Subcutaneous abdominal adipose tissue (tissue), 5 donors: ENCODE measurements around the gene PUS7.
A peak's percentile ranks its signal among the peaks of the same experiment; 100 is the strongest.

Experiments
- H3K27ac ChIP-seq: one replicate; pipeline ENCODE4 v1.7.0; 2013; ENCODE audit warnings: low read depth, mild to moderate bottlenecking, inconsistent platforms, low read length, moderate library complexity
- H3K27me3 ChIP-seq, 5 donors: one replicate each; pipeline ENCODE4 v1.7.0; 2013; ENCODE audit warnings: low read length in 5 of 5, inconsistent platforms in 1 of 5; ENCODE audit not compliant: control insufficient read depth in 5 of 5, insufficient read depth in 4 of 5
- H3K36me3 ChIP-seq, 5 donors: one replicate each; pipeline ENCODE4 v1.7.0; 2013; ENCODE audit warnings: low read length in 5 of 5; ENCODE audit not compliant: control insufficient read depth in 5 of 5, insufficient read depth in 5 of 5
- H3K4me1 ChIP-seq, 5 donors: one replicate each; pipeline ENCODE4 v1.7.0; 2013; ENCODE audit warnings: low read length in 5 of 5, mild to moderate bottlenecking in 3 of 5, moderate library complexity in 1 of 5; ENCODE audit not compliant: control insufficient read depth in 5 of 5, insufficient read depth in 5 of 5
- H3K4me3 ChIP-seq, 5 donors: one replicate each; pipeline ENCODE4 v1.7.0; 2013; ENCODE audit warnings: low read length in 5 of 5, low read depth in 1 of 5
- H3K9ac ChIP-seq, 5 donors: one replicate each; pipeline ENCODE4 v1.7.0; 2013; ENCODE audit warnings: low read length in 5 of 5, mild to moderate bottlenecking in 4 of 5, moderate library complexity in 3 of 5
- H3K9me3 ChIP-seq, 5 donors: one replicate each; pipeline ENCODE4 v1.7.0; 2013; ENCODE audit warnings: low read length in 5 of 5; ENCODE audit not compliant: control insufficient read depth in 5 of 5
- donor health status: healthy.
- donor health status: healthy.
- donor health status: healthy.
- donor health status: healthy.
- donor health status: healthy.

The PUS7 gene, protein sequence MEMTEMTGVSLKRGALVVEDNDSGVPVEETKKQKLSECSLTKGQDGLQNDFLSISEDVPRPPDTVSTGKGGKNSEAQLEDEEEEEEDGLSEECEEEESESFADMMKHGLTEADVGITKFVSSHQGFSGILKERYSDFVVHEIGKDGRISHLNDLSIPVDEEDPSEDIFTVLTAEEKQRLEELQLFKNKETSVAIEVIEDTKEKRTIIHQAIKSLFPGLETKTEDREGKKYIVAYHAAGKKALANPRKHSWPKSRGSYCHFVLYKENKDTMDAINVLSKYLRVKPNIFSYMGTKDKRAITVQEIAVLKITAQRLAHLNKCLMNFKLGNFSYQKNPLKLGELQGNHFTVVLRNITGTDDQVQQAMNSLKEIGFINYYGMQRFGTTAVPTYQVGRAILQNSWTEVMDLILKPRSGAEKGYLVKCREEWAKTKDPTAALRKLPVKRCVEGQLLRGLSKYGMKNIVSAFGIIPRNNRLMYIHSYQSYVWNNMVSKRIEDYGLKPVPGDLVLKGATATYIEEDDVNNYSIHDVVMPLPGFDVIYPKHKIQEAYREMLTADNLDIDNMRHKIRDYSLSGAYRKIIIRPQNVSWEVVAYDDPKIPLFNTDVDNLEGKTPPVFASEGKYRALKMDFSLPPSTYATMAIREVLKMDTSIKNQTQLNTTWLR

DNA sequence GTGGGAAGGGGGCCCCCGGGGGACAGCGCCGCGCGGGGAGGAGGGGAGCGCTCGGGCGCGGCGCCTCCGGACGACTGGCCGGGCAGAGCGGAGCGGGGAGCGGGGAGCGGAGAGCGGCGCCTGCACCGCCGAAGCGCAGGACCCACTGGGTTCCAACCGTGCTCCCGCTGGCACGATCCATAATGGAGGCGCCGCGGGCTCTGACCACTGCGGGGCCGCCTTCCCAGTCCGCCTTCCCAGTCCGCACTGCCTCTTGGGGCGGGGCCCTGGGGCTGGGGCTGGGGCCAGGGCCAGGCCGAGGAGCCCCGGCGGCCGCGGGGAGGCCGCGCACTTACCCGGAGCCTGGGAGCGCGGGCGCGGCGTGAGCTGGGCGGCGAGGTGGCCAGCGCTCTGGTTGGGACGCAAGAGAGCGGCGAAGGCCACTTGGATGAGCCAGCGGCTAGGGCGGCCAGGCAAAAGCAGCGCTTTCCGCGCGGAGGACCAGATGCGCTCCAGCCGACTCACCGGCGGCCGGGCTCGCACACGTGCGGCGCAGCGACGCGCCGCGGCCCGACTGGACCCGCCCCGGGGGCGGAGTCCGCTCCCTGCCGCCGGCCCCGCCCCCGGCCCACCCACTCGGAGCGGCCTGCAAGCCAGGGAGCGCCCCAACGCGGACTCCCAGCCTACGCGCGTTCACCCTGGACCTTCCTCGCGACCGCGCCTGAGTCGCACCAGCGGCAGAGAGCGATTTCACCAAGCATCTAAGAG, at the start of gene PUS7:
Gene PUS7, minus strand, starts transcription at position 555 of the 747 bp plus-strand sequence. CDS start 13,759 bp downstream, outside the sequence.
- Histone ChIP-seq H3K4me1 (peaks cover 0 to 16% (median 14%) of the 10 kb centered on the region in 5 donors), H3K9ac (peak within 1 kb of the TSS in 4 of 5 donors; percentile 71 to 88 (median 80)), H3K27me3 (no peaks in the 10 kb centered on the region), H3K9me3 (no peaks in the 10 kb centered on the region), H3K27ac (peak within 1 kb of the TSS; percentile 84), H3K36me3 (peaks cover 0 to 2% (median 0%) of the 10 kb centered on the region in 5 donors), H3K4me3 (peak within 1 kb of the TSS; percentile 68 to 87 (median 82))

GRCh38 chr7:105567821-105568220, 45.8 kb upstream of the PUS7 start:
- no peak overlapping the region for H3K4me3 ChIP-seq
- no peak overlapping the region for H3K9ac ChIP-seq
- H3K36me3 ChIP-seq = peaks cover 20 to 60% (median 38%) of the 10 kb centered on the region in 5 donors
- no peaks in the 10 kb centered on the region for H3K9me3 ChIP-seq
- H3K4me1 ChIP-seq = peaks cover 0 to 5% (median 3%) of the 10 kb centered on the region in 5 donors
- no peaks in the 10 kb centered on the region for H3K27me3 ChIP-seq
- no peak overlapping the region for H3K27ac ChIP-seq

DNA sequence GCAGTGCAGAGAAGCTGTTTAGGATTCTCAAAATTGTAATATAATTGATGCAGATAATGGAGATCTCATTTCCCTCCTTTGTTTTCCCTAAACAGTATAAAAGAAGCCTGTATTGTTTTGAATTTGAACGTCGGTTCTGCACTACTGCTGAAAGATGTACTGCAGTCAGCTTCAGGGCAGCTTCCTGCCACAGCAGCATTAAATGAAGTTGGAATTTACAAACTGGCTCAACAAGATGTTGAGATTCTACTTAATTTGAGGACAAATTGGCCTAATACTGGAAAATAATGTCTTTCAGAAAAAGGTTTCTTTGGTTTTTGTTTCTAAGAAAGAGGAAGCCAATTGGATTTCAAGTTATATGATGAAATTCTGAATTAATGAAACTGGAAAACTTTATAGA, 45.0 kb upstream of the PUS7 start:
- H3K27ac ChIP-seq = no peak overlapping the region
- H3K36me3 ChIP-seq = peaks cover 20 to 67% (median 44%) of the 10 kb centered on the region in 5 donors

DNA sequence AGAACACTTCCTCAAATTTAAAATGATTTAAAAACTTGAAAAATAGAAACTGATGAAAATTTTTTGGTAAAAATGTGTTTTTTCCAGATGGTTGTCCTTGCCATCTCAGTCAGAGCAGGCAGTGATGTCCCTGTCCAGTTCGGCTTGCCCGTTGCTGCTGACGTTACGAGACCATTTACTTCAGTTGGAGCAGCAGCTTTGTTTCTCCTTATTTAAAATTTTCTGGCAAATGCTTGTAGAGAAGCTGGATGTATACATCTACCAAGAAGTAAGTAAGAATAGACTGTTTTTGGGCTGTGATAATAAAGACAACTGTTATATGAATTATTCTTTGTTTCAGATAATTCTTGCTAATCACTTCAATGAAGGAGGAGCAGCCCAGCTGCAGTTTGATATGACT, 43.1 kb upstream of the PUS7 start:
- Histone ChIP-seq H3K4me1 (no peaks in the 10 kb centered on the region), H3K9ac (no peak overlapping the region), H3K27me3 (no peaks in the 10 kb centered on the region), H3K27ac (no peak overlapping the region), H3K9me3 (no peaks in the 10 kb centered on the region), H3K4me3 (no peak overlapping the region), H3K36me3 (peaks cover 20 to 77% (median 48%) of the 10 kb centered on the region in 5 donors)

More for the DNA sequence above, 45.0 kb upstream of the PUS7 start:
- H3K9ac ChIP-seq = no peak overlapping the region
- no peaks in the 10 kb centered on the region for H3K9me3 ChIP-seq
- H3K4me3 ChIP-seq = no peak overlapping the region
- H3K27me3 ChIP-seq = no peaks in the 10 kb centered on the region
- peaks cover 0 to 5% (median 3%) of the 10 kb centered on the region in 5 donors for H3K4me1 ChIP-seq

- peaks cover 7 to 69% (median 40%) of the 10 kb centered on the region in 5 donors for H3K36me3 ChIP-seq
- no peak overlapping the region for H3K9ac ChIP-seq
- no peaks in the 10 kb centered on the region for H3K27me3 ChIP-seq
- H3K4me1 ChIP-seq = no peaks in the 10 kb centered on the region
- no peak overlapping the region for H3K4me3 ChIP-seq
- H3K27ac ChIP-seq = no peak overlapping the region
- H3K9me3 ChIP-seq = no peaks in the 10 kb centered on the region
Measured at GRCh38 chr7:105559926-105560325, 37.9 kb upstream of the PUS7 start.

DNA sequence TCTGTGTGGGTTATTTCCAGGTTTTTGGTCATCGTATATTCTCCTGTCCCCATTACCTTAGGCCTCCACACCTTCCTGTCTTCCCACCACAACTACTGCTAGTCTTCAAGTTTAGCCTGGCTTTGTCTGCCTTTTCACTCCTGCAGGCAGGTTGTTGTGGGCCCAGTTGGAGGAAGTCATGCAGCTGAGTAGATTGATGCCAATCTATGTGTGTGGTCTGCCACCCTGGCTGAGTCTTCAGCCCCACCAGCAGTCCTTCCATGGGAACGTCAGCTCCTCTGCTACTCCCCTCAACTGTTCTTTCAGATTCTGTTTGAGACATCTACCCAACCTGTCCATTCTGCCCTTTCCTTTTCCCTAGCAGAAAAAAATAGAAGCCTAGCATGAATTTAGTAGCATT, 16.3 kb upstream of the PUS7 start:
- Histone ChIP-seq H3K27ac (no peak overlapping the region), H3K9me3 (no peaks in the 10 kb centered on the region), H3K4me1 (peaks cover 0 to 7% (median 3%) of the 10 kb centered on the region in 5 donors), H3K27me3 (no peaks in the 10 kb centered on the region), H3K9ac (no peak overlapping the region), H3K36me3 (peaks cover 17 to 60% (median 45%) of the 10 kb centered on the region in 5 donors), H3K4me3 (no peak overlapping the region)

DNA sequence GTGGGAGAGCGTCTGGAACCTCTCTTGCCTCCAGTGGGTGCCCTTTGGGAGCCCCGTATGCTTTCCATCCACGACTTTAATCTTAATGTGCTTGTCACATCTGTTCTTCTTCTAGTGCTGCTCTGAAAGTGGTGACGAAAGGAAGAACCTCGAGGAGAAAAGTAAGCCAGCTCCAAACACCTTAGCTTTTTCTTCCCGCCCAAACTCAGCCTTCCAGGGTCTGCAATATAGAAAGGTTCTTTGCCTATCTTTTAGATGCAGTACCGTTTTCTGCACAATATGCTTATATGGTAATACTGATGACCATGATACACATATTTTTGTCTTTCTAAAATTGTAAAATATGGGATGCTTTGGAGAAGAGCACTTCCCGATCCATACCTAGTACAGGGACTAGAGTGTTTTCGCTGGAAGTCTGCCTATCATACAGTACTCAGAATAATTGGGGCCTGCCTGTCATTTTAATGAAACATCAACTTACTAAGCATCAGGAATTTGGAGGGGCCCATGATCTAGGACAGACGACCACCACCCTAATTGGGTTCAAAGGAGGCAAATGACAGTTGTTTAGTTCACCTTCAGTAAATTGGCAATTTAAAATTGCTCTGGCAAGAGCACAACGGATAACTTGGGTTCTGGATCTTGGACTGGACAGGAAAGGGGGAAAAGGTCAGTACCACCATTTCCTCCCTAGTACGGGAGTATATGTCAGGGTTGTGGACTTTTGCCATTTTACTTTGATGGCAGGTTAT, 10.8 kb upstream of the PUS7 start:
- Histone ChIP-seq H3K27ac (peak overlapping the region; percentile 72), H3K4me3 (peak overlapping the region; percentile 98 to 100 (median 99)), H3K4me1 (peaks cover 2 to 27% (median 21%) of the 10 kb centered on the region in 5 donors), H3K27me3 (no peaks in the 10 kb centered on the region), H3K36me3 (peaks cover 0 to 11% (median 7%) of the 10 kb centered on the region in 5 donors), H3K9me3 (no peaks in the 10 kb centered on the region), H3K9ac (peak overlapping the region; percentile 99 to 100 (median 100))

DNA sequence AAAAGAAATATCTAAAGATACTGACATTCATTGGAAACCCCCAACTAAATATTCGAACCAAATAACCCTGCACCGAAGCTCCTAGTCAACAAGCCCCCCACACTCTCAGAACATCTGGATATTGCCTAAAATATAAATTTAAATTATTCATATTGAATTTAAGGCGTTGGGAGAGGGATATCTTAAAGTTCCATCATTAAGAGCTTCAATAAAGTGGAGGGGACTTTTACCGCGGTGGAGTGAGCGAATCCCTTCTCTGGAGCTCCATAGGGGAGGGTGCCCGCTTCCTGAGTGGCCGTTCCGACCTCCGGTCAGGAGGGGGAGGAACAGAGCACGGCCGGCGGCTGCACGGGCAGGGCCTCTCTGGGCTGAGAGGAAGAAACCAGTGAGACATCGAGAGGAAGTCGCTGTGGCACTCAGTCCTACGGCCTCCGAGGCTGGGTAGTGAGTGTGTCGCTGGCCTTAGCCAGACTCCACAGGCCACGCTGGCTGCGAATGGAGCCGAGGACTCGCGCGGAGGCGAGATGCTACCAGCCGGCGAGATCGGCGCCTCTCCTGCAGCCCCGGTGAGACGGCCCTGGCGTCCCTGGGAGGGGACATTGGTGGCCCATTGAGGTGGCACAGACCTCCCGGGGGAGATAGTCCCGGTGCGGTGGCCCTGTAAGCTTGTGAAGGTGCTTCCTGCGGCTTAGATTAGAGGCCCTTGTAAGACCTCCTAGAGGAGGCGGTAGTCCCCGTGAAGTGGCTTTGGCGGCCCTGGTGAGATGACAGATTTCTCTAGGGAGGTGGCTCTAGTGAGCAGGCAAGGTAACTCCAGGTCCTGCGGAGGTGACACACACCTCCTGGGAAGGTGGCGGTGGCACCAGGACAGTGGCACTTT, 10.0 kb upstream of the PUS7 start, which contains the start of gene RINT1:
Gene RINT1, plus strand, starts transcription at position 410 of the 880 bp plus-strand sequence. Its CDS starts 115 bp downstream, at position 525.
- H3K27ac ChIP-seq = peak within 1 kb of the TSS; percentile 72
- peaks cover 0 to 7% (median 1%) of the 10 kb centered on the region in 5 donors for H3K36me3 ChIP-seq
- peak within 1 kb of the TSS; percentile 98 to 100 (median 99) for H3K4me3 ChIP-seq
- no peaks in the 10 kb centered on the region for H3K9me3 ChIP-seq
- no peaks in the 10 kb centered on the region for H3K27me3 ChIP-seq
- H3K9ac ChIP-seq = peak within 1 kb of the TSS; percentile 99 to 100 (median 100)
- H3K4me1 ChIP-seq = peaks cover 2 to 27% (median 21%) of the 10 kb centered on the region in 5 donors
